ENCODE results near the gene NME7.

DNA sequence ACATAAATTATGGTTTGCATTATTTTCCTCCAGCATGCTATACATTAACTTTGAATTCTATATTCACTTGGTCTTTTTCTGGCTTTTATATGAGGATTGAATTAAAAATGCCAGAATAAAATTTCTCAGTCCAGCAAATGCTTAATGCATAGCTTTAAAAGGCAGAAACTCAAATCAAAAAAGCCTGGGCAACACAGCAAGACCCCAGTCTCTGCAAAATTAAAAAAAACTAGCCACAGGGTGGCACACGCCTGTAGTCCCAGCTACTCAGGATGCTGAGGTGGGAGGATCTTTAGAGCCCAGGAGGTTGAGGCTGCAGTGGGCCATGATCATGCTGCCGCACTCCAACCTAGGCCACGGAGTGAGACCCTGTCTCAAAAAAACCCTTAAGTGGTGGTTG lies 241.3 kb downstream of the NME7 start:
- TF ChIP-seq JUND (IDR thresholded peaks at IDR 0.05) (no peak), TCF12 (IDR thresholded peaks at IDR 0.05) (no peak), CTCF (IDR thresholded peaks at IDR 0.05) (no peak), REST (IDR thresholded peaks at IDR 0.05; ENCODE audit: low read depth, low read length) (no peak), MEF2A (IDR thresholded peaks at IDR 0.05; ENCODE audit: borderline replicate concordance, low read depth) (no peak), SIN3A (IDR thresholded peaks at IDR 0.05; ENCODE audit: borderline replicate concordance, low read depth, low read length) (no peak), FOSL2 (IDR thresholded peaks at IDR 0.05; ENCODE audit: borderline replicate concordance, low read depth) (no peak)

All from SK-N-SH (cell line).